ENCODE measurements around the gene RCCD1. TPM values are rescaled to one million over a fixed set of nuclear protein-coding genes. Genes with fewer than 3 reads are reported as not detected.
"Not testable (repeated sequence)": the region's sequence is repeated elsewhere in the genome, so short reads cannot be mapped to it uniquely, and the experiment has no call there.

Gene RCCD1
- total RNA-seq, 2 experiments from 2014 or later, result 31.3 to 32.8 TPM

DNA sequence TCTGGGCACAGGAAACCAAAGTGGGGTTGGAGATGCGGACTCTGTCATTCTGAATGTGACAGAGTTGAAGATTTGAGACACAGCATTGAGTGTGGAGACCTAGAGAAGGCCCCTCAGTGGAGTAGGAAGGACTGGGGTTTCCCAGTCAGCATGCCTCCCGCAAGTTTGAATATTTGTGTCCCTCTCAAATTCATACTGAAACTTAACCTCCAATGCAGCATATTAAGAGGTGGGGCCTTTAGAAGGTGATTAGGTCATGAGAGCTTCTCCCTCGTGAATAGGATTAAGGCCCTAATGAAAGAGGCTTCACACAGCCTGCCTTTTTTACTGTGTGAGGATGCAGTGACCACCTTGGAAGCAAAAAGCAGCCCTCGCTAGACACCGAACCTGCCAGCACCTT is 30.3 kb upstream of the RCCD1 start:
- POLR2A ChIA-PET, result interaction anchor here (1.1 to 4.7 kb wide), 3 partner anchors 10 to 20 kb away, joined by 3 to 21 read pairs (median 5); partner anchors contain the start of gene UNC45A
- H3K27ac Mint-ChIP-seq, result peak overlapping the region; percentile 77
- H3K9me3 Mint-ChIP-seq, result no peaks in the 10 kb centered on the region
- peaks cover 48% of the 10 kb centered on the region for H3K4me1 Mint-ChIP-seq
- H3K27me3 Mint-ChIP-seq, result no peaks in the 10 kb centered on the region
- no peak overlapping the region for H3K4me3 Mint-ChIP-seq
- DNase-seq, result no peak
- CTCF ChIA-PET, result interaction anchor here (0.7 to 6.6 kb wide), 4 partner anchors 9 to 485 kb away, joined by 3 to 80 read pairs (median 8); partner anchors contain the start of genes HDDC3, MAN2A2, RCCD1 and UNC45A
- H3K36me3 Mint-ChIP-seq (ENCODE audit: low read depth), result peaks cover 50% of the 10 kb centered on the region

DNA sequence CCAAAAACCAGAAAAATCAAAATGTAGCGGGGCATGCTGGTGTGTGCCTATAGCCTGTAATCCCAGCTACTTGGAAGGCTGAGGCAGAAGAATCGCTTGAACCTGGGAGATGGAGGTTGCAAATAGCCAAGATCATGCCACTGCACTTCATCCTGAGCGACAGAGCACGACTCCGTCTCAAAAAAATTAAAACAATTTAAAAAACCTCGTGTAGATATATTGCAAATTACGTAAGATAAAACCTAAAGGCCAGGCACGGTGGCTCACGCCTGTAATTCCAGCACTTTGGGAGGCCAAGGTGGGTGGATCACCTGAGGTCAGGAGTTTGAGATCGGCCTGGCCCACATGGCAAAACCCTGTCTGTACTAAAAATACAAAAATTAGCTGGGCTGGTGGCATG is 27.9 kb upstream of the RCCD1 start:
- H3K27me3 Mint-ChIP-seq, H3K27ac Mint-ChIP-seq, POLR2A ChIA-PET, H3K4me3 Mint-ChIP-seq, DNase-seq, H3K9me3 Mint-ChIP-seq: not testable (repeated sequence)
- H3K4me1 Mint-ChIP-seq, result peaks cover 61% of the 10 kb centered on the region
- CTCF ChIA-PET, result interaction anchor here (1.2 kb wide), 1 partner anchor 34 kb away, joined by 3 read pairs; no protein-coding TSS in a partner anchor
- H3K36me3 Mint-ChIP-seq (ENCODE audit: low read depth), result peaks cover 45% of the 10 kb centered on the region

DNA sequence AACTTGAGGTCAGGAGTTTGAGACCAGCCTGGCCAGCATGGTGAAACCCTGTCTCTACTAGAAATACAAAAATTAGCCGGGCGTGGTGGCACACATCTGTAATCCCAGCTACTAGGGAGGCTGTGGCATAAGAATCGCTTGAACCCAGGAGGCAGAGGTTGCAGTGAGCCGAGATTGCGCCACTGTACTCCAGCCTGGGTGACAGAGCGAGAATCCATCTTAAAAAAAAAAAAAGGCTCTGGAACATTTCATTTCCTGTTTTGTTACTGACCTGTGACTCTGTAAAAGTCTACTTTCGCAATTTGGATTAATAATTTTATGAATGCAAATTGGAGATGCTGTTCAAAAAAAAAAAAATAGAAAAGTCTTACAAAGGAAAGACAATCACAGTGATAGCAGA is 26.6 kb upstream of the RCCD1 start:
- DNase-seq, POLR2A ChIA-PET, H3K9me3 Mint-ChIP-seq, H3K27me3 Mint-ChIP-seq: not testable (repeated sequence)
- H3K4me3 Mint-ChIP-seq, result peak overlapping the region; percentile 44
- CTCF ChIA-PET, result interaction anchor here (0.7 kb wide), 2 partner anchors 115 to 555 kb away, joined by 3 read pairs; no protein-coding TSS in a partner anchor
- peaks cover 57% of the 10 kb centered on the region for H3K4me1 Mint-ChIP-seq
- H3K27ac Mint-ChIP-seq, result peak overlapping the region; percentile 59
- peaks cover 38% of the 10 kb centered on the region for H3K36me3 Mint-ChIP-seq (ENCODE audit: low read depth)

DNA sequence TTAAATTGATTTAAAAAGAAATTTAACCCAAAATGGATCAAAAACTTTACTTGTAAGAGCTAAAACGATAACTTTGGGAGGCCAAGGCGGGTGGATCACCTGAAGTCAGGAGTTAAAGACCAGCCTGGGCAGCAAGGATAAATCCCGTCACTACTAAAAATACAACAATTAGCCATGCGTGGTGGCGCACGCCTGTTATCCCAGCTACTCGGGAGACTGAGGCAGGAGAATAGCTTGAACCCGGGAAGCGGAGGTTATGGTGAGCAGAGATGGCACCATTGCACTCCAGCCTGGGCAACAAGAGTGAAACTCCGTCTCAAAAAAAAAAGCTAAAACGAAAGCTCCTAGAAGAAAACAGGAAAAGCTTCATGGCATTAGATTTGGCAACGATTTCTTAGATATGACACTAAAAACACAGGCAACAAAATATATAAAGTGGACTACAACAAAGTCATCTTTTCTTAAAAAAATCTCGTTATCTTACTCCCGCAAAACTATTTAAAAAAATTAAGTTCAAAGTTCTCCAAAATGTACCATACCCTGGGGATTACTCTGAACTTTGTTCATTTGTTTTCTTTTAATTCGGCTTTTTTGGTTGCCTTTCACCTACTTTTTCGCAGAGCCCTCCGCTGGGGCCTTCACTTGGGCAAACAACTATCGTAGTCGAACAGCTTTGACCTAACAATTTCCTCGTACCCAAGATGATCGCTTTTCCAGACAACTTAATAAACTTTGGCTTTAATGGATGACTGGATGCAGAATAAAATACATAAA is 25.3 kb upstream of the RCCD1 start:
- DNase-seq, result no peak
- peak overlapping the region; percentile 99 for H3K27ac Mint-ChIP-seq
- POLR2A ChIA-PET, result interaction anchor here (0.6 to 11.6 kb wide), 26 partner anchors 7 to 1038 kb away, joined by 3 to 211 read pairs (median 6); partner anchors contain the start of genes BLM, CRTC3, FES and MAN2A2
- H3K36me3 Mint-ChIP-seq (ENCODE audit: low read depth), result peaks cover 28% of the 10 kb centered on the region
- H3K4me1 Mint-ChIP-seq, result peaks cover 56% of the 10 kb centered on the region
- H3K27me3 Mint-ChIP-seq, result no peaks in the 10 kb centered on the region
- peak overlapping the region; percentile 99 for H3K4me3 Mint-ChIP-seq
- CTCF ChIA-PET, result interaction anchor here (0.6 to 9.6 kb wide), 6 partner anchors 6 to 567 kb away, joined by 3 to 210 read pairs (median 42); partner anchors contain the start of genes MAN2A2 and RCCD1
- H3K9me3 Mint-ChIP-seq, result no peaks in the 10 kb centered on the region

DNA sequence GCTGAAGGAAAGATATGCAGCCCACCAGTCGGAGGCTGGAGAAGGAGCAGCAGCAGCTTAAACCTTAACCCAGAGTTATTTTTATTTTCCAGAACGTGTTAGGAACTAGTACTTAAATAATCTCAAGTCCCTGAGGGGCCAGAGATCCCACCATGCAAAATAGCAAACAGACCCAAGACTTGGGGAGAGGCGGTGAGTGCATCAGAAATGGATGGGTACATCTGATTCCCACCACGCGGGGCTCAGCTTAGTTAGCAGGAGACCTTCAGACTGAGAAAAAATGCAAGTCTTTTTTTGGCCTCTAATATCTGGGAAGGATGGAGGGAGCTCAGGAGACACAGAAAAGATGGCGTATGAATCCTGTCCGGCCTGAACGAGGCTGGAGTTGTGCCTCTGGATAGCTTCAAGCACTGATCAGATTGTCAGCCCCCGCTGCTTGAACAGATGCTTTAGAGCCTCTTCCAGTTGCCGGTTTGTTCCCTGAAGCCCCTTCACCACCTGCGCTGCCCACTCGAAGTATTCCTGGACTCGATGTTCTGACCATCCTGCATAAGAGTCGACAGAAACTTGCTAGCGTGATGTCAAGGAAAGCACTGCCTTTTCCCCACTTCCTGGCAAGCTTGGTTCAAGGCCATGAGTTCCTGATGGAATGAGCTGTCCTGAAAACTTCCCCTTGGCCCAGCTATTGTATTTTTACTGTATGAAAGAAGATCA is 23.7 kb upstream of the RCCD1 start:
- peaks cover 54% of the 10 kb centered on the region for H3K4me1 Mint-ChIP-seq
- DNase-seq, result peak; percentile 27
- H3K27ac Mint-ChIP-seq, result peak overlapping the region; percentile 99
- ChIA-PET CTCF (interaction anchor here (0.6 to 9.6 kb wide), 44 partner anchors 8 to 829 kb away, joined by 3 to 210 read pairs (median 6); partner anchors contain the start of genes BLM, FES, IDH2 and IQGAP1), POLR2A (interaction anchor here (0.6 to 11.6 kb wide), 44 partner anchors 9 to 699 kb away, joined by 3 to 211 read pairs (median 6); partner anchors contain the start of genes BLM, CRTC3, FES and GDPGP1)
- H3K27me3 Mint-ChIP-seq, result no peaks in the 10 kb centered on the region
- no peaks in the 10 kb centered on the region for H3K9me3 Mint-ChIP-seq
- H3K36me3 Mint-ChIP-seq (ENCODE audit: low read depth), result peaks cover 22% of the 10 kb centered on the region
- H3K4me3 Mint-ChIP-seq, result peak overlapping the region; percentile 99

DNA sequence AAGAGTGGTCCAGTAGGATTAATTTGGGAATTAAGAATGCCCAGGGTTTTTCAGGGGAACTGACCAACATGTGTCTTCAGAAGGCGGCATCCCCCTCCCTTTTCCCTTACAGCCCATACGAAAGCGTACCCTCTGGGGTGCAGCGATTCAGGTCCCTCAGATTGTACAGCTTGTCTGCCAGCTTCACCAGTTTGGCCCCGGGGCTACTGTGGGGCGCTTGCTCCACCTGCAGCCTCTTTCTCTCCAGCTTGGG is 23.2 kb upstream of the RCCD1 start:
- H3K4me3 Mint-ChIP-seq, result peak overlapping the region; percentile 99
- DNase-seq, result no peak
- ChIA-PET CTCF (interaction anchor here (0.6 to 9.6 kb wide), 51 partner anchors 8 to 829 kb away, joined by 3 to 210 read pairs (median 6); partner anchors contain the start of genes BLM, FES, IDH2 and MAN2A2), POLR2A (interaction anchor here (0.6 to 11.6 kb wide), 41 partner anchors 8 to 699 kb away, joined by 3 to 211 read pairs (median 5); partner anchors contain the start of genes BLM, CRTC3, FES and GDPGP1)
- H3K4me1 Mint-ChIP-seq, result peaks cover 58% of the 10 kb centered on the region
- no peaks in the 10 kb centered on the region for H3K9me3 Mint-ChIP-seq
- peak overlapping the region; percentile 99 for H3K27ac Mint-ChIP-seq
- H3K36me3 Mint-ChIP-seq (ENCODE audit: low read depth), result peaks cover 27% of the 10 kb centered on the region
- H3K27me3 Mint-ChIP-seq, result no peaks in the 10 kb centered on the region

DNA sequence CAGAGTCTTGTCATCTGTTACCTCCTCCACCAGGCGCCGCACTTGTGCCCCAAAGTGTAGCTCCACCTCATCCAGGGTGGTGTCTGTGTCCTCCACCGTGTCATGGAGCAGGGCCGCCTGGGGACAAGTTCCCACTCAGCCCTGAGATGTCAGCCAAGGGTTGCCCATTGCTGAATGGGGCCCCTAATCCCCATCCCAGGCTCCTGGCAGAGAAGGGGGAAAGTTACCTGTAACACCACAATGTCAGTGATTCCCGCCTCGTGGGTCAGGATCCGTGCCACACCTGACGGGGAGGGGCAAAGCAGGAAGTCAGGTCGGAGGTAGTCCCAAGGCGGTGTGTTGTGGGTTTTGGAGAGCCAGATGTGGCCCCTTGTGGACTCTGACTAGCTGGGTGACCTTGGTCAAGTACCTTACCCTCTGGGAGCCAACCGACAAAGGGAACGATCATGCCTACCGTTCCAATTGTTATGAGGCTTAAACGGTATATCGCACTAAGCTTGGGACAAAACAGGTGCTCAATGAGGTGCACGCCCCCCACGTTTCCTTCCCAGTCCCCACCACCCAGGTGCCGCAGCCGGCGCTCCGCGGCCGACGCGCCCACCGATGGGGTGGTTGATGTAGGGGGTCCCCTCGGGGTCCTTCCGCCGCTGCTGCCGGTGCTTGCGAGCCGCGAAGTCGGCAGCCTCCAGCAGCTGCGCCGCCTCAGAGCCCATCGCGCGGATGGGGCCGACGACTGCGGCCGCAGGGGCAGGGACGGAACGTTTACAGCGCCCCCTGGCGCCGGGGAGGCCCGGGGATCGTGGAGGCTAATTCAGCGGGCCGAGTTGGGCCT is 22.6 kb upstream of the RCCD1 start, which contains the start of gene HDDC3:
Gene HDDC3, minus strand, starts transcription at position 722 of the 832 bp plus-strand sequence. Its CDS starts 9 bp downstream, at position 713.
- H3K27me3 Mint-ChIP-seq, result no peaks in the 10 kb centered on the region
- H3K36me3 Mint-ChIP-seq (ENCODE audit: low read depth), result peaks cover 32% of the 10 kb centered on the region
- H3K4me3 Mint-ChIP-seq, result peak within 1 kb of the TSS; percentile 99
- H3K4me1 Mint-ChIP-seq, result peaks cover 62% of the 10 kb centered on the region
- ChIA-PET POLR2A (interaction anchor here (0.6 to 11.6 kb wide), 47 partner anchors 8 to 895 kb away, joined by 3 to 211 read pairs (median 5); partner anchors contain the start of genes BLM, CRTC3, FES and GDPGP1), CTCF (interaction anchor here (0.6 to 9.6 kb wide), 64 partner anchors 9 to 830 kb away, joined by 3 to 210 read pairs (median 4); partner anchors contain the start of genes BLM, CIB1, FES and GDPGP1)
- H3K27ac Mint-ChIP-seq, result peak within 1 kb of the TSS; percentile 99
- no peaks in the 10 kb centered on the region for H3K9me3 Mint-ChIP-seq
- DNase-seq, result peak; percentile 93

DNA sequence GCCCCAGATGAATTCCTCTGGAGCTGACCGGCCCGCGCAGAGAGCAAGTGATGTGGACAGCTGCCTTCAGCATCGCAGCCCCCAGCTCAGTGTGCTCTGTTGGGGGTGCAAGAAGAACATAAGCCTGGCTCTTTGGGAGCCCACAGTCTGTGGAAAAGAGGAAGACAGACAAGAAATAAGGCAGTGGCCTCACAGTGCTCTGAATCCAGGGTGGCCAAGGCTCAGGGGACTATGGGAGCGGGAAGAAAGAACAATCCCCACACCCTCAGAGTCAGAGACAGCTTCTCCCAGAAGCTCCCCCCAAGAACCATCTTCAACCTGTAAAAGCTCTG is 22.1 kb upstream of the RCCD1 start:
- peaks cover 33% of the 10 kb centered on the region for H3K36me3 Mint-ChIP-seq (ENCODE audit: low read depth)
- DNase-seq, result no peak
- peak overlapping the region; percentile 99 for H3K4me3 Mint-ChIP-seq
- ChIA-PET CTCF (interaction anchor here (0.8 to 9.6 kb wide), 52 partner anchors 8 to 699 kb away, joined by 3 to 210 read pairs (median 6); partner anchors contain the start of genes BLM, CIB1, FES and GDPGP1), POLR2A (interaction anchor here (0.7 to 11.6 kb wide), 28 partner anchors 11 to 895 kb away, joined by 3 to 211 read pairs (median 8); partner anchors contain the start of genes BLM, FES, GDPGP1 and MAN2A2)
- H3K4me1 Mint-ChIP-seq, result peaks cover 63% of the 10 kb centered on the region
- H3K9me3 Mint-ChIP-seq, result no peaks in the 10 kb centered on the region
- H3K27me3 Mint-ChIP-seq, result no peaks in the 10 kb centered on the region
- H3K27ac Mint-ChIP-seq, result peak overlapping the region; percentile 99

DNA sequence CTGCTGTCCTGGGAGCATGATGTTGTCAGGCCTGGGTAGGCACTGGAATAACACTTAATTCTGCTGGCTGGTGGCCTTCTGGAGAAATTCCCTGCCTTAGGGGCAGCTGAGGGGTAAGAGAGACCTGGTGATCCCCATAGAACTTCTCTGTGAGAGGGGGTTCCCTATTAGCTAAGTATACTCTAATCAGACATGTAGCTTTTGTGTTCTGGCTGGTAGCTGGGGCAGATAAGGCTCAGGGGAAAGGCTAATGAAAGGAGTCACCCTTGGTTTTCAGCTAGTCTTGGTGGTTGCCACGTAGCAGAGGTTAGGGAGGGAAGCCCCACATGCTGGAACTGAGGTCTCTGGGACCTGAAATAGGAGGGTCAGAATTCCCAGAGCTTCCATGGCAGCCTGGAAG is 21.4 kb upstream of the RCCD1 start:
- DNase-seq, result no peak
- Mint-ChIP-seq H3K36me3 (ENCODE audit: low read depth) (peaks cover 33% of the 10 kb centered on the region), H3K27ac (peak overlapping the region; percentile 99), H3K4me3 (peak overlapping the region; percentile 99), H3K4me1 (peaks cover 61% of the 10 kb centered on the region), H3K27me3 (no peaks in the 10 kb centered on the region), H3K9me3 (no peaks in the 10 kb centered on the region)
- ChIA-PET POLR2A (interaction anchor here (1.4 to 11.6 kb wide), 12 partner anchors 11 to 544 kb away, joined by 3 to 211 read pairs (median 12); partner anchors contain the start of genes BLM, FES, MAN2A2 and RCCD1), CTCF (interaction anchor here (0.6 to 9.6 kb wide), 37 partner anchors 10 to 699 kb away, joined by 3 to 210 read pairs (median 7); partner anchors contain the start of genes BLM, CIB1, FES and GDPGP1)

DNA sequence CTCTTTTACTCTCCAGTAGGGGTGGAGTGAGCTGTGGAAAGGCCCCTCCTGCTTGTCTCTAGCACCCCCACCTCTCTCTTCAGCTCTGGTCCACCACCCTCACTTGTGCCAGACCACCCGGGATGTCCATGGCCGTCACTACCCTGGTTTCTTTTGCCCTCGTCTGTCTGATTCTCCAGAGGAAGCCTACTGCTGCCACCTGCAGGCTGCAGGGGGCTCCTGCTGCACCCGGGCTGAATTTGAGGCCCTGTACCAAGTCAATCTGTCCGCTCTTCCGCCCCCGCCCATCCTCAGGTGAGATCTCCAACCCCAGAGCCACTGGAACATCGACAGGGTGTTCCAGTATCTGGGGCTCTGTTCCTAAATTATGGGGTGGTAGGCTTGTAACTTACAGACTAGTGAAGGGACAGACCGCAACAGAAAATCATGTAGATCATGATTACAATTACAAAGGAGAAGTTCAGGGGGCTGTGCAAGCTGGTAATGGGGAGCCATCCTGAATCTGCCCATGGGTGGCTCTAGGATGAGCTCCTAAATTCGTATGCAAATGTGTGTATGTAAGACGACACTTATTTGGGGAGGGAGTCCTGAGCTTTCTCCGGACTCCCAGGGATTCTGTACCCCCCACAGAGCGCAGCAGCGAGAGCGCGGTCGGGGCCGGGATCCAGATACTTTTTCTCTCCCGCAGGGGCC is 20.3 kb upstream of the RCCD1 start:
- CTCF ChIA-PET, result interaction anchor here (0.6 to 9.6 kb wide), 38 partner anchors 9 to 641 kb away, joined by 3 to 210 read pairs (median 5); partner anchors contain the start of genes BLM, FES, MAN2A2 and PRC1
- H3K27me3 Mint-ChIP-seq, result no peaks in the 10 kb centered on the region
- peaks cover 33% of the 10 kb centered on the region for H3K36me3 Mint-ChIP-seq (ENCODE audit: low read depth)
- H3K27ac Mint-ChIP-seq, result peak overlapping the region; percentile 96
- no peaks in the 10 kb centered on the region for H3K9me3 Mint-ChIP-seq
- peak; percentile 92 for DNase-seq
- peaks cover 55% of the 10 kb centered on the region for H3K4me1 Mint-ChIP-seq
- POLR2A ChIA-PET, result interaction anchor here (0.8 to 11.6 kb wide), 24 partner anchors 9 to 669 kb away, joined by 3 to 211 read pairs (median 4); partner anchors contain the start of genes BLM, MAN2A2, NGRN and PRC1
- H3K4me3 Mint-ChIP-seq, result peak overlapping the region; percentile 83

Data from activated CD4-positive, alpha-beta memory T cell treated with anti-CD3 and anti-CD28 coated beads, Interleukin-2, amount 10 ng/mL, durations not matched to agents 7 days and 5 days (primary cell).